HG03139 (cell line): ENCODE data around the gene RAB4A.

Source experiments
- ATAC-seq: cut with Tn5 transposase; IDR thresholded peaks from one replicate; pipeline ENCODE4 v1.9.1; 2021; ENCODE audit not compliant: unreplicated experiment

Gene RAB4A, protein sequence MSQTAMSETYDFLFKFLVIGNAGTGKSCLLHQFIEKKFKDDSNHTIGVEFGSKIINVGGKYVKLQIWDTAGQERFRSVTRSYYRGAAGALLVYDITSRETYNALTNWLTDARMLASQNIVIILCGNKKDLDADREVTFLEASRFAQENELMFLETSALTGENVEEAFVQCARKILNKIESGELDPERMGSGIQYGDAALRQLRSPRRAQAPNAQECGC

DNA sequence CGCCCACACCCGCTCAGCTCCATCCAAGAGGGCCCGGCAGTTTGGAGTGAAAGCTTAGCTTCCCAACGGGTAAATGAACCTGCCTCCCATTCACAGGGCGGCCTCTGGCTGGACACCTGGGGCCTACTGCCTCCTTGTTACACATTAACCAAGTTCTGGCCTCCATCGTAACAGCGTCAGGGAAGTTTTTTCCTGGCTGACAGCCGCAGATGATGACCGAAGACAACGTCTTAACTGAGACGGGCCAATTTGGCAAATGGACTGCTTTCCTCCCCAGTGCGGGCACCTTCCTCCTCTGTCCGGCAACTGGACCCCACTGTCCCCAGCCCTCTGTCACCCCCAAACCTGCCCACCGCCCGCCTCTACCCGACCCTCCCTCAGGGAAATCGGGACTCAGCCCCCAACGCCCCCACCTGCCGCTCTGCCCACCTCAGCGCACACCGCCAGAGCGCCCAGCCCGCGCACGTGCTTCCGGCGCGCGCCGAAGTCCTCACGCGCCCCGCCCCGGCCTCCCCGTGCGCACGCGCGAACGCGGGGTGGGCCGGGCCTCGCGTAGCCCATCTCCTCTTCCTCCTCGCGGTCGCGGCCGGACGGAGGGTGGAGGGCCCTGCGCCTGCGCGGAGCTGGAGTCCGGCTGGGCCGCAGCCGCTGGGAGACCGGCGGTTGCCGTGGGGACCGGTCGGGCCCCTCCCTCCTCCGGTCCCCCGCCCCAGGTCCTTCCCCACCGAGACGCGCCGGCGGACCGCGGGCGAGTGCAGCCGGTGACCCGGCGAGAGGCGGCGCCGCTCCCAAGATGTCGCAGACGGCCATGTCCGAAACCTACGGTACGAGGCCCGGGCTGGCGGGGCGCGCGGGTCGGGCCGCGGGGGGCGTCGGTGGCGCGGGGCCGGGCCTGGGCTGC, at the start of gene RAB4A:
TSS of gene RAB4A (plus strand) at position 565 of the 901 bp plus-strand sequence. CDS start at position 794, 229 bp downstream.
- ATAC-seq = peak; percentile 85

GRCh38 chr1:229222081-229222480, 48.8 kb upstream of the RAB4A start:
- no peak for ATAC-seq

- no peak for ATAC-seq
Observed at GRCh38 chr1:229223498-229223897, 47.4 kb upstream of the RAB4A start.

GRCh38 chr1:229224308-229224707, 46.6 kb upstream of the RAB4A start:
- no peak for ATAC-seq

GRCh38 chr1:229225331-229225782, 45.6 kb upstream of the RAB4A start:
- no peak for ATAC-seq

DNA sequence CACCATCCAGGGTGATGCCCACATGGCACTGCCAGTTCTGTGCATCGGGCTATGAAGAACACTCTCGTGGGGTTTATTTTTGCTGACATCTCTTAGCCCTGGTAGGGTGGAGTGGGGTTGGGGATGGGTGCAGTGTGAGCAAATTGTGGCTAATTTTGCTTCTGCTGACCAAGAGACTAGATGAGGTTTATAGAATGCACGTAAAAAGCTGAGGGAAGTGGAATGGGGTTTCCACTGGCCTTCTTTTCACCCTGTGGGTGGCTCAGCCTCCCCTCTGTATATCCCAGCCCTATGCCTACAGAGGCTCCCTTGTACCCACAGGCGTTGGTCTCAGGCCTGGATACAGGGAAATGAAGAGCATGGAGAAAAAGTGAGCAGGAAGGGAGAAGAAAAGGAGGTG, 44.1 kb upstream of the RAB4A start:
- ATAC-seq = no peak

GRCh38 chr1:229227298-229227919, 43.5 kb upstream of the RAB4A start:
- no peak for ATAC-seq

DNA sequence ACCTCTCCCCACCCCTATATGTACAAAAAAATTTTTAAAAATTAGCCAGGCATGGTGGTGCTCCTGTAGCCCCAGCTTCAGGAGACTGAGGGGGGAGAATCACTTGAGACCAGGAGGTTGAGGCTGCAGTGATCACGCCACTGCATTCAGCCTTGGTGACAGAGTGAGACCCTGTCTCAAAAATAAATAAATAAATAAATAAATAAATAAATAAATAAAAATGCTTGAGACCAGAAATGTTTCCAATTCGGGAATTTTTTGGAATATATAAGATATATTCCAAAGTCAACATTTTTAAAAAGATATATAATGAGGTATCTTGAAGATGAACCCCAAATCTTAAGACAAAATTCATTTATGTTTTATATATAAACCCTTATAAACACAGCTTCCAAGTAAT, 42.4 kb upstream of the RAB4A start:
- no peak for ATAC-seq

DNA sequence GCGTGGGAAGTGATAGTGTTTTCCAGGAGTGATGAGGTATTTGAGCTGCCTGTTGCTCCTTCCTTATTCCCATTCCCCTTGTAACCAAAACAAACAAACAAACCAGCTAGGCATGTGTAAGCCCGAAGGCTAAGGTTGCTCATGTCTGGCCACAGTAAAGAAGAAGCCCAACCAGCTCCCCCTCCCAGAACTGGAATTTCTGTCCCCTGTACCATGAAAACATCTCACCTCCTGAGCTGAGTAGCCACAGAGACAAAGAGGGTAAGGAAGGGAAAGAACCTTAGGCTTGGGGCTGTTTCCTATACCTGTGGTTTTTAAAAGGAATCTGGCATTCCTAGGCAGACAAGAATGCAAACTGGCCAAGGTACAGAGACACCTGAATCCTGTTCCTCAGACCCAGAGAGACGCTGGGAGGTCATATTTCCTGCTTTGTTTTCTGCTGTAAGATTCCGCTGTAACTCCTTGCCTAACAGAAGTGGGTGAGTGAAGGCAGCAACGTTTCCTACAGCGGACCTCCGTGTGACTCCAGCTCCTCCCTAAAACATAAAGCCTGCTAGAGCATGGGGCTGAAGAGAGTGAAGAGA, 41.7 kb upstream of the RAB4A start:
- no peak for ATAC-seq

- ATAC-seq = no peak
Observed at GRCh38 chr1:229229721-229230139, 41.2 kb upstream of the RAB4A start.

GRCh38 chr1:229230140-229230892, 40.6 kb upstream of the RAB4A start:
- peak; percentile 43 for ATAC-seq

GRCh38 chr1:229230893-229231753, 39.8 kb upstream of the RAB4A start:
- ATAC-seq = no peak

DNA sequence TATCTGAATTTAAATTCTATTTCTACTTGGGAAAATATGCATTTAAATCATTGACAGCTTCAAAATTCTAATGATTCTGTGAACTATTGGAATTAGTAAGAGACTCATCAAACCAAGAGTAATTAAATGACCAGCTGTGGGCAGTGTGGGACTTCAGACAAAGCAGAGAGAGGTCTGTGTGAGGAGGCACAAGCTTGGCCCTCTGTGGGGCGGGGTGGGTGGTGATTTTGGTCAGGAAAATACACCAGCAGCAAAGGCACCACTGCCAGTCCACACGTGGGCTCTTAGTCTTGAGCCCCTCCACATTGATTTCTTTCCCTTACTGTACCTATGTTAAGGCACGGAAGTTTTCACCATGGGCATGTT, 39.2 kb upstream of the RAB4A start:
- ATAC-seq = no peak

- no peak for ATAC-seq
Observed at GRCh38 chr1:229234870-229235472, 35.9 kb upstream of the RAB4A start.

DNA sequence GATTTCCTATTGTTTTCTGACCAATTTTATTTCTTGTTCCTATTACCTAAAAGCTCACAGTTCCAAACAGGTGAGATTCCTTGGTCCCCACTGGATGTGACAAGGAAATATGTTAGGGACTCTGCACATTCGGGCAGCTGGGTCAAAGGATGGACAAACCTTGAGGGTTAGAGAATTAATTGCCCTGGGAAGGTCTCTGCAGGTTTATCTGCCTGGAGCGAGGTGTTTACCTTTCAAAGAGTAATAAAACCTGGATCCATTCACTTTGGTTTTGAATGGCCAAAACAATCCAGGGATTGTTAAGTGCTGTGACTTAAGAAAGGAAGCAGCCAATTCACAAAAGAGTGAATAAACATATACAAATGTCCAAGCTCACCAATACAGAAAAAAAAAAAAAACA, 33.6 kb upstream of the RAB4A start:
- no peak for ATAC-seq

DNA sequence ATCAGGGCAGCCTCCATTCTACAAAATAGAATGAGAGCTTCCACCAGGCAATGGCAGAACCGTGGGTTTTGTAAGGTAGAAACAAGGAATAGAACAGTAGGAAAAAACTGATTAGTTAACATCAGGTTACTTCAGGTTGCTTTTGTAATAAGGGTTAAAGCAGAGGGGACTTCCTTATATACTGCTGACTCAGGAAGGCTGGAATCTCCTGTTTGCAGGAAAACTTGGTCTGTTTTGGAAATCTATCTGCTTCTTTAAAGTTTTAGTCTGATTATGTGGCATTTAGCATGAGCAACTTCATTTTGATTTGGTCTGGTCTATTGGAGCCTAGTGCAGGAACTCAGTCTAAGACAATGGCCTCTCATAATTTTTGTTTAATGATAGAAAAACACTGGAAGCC, 32.7 kb upstream of the RAB4A start:
- ATAC-seq = no peak

- no peak for ATAC-seq
Observed at GRCh38 chr1:229238674-229239415, 32.1 kb upstream of the RAB4A start.

- no peak for ATAC-seq
Observed at GRCh38 chr1:229240532-229240931, 30.4 kb upstream of the RAB4A start.

GRCh38 chr1:229241390-229241789, 29.5 kb upstream of the RAB4A start:
- no peak for ATAC-seq
